Nephron progenitor cell (in vitro differentiated cells): ENCODE results near the gene BCL6.

Experiments used
- DNase-seq: peaks from one replicate; pipeline ENCODE4 v3.0.0; 2021
- H3K27ac Mint-ChIP-seq: 2 replicates; pipeline ENCODE4 v1.8.0; 2021; ENCODE audit warnings: mild to moderate bottlenecking, moderate library complexity, mixed read lengths
- H3K27me3 Mint-ChIP-seq: 2 replicates; pipeline ENCODE4 v1.8.0; 2021; ENCODE audit warnings: mild to moderate bottlenecking, low read depth, mixed read lengths; ENCODE audit not compliant: poor library complexity
- H3K36me3 Mint-ChIP-seq: 2 replicates; pipeline ENCODE4 v1.8.0; 2021; ENCODE audit warnings: low read depth, mixed read lengths
- H3K4me1 Mint-ChIP-seq: 2 replicates; pipeline ENCODE4 v1.8.0; 2021; ENCODE audit warnings: mixed read lengths
- H3K4me3 Mint-ChIP-seq: 2 replicates; pipeline ENCODE4 v1.8.0; 2021; ENCODE audit warnings: mild to moderate bottlenecking, moderate library complexity, mixed read lengths
- H3K9me3 Mint-ChIP-seq: 2 replicates; pipeline ENCODE4 v1.8.0; 2021; ENCODE audit warnings: mild to moderate bottlenecking, moderate library complexity, mixed read lengths
- TF ChIP-seq, protein P1 (sequence below): fragments of 200-600 bp; sonication (generic); IDR thresholded peaks from 2 replicates; pipeline ENCODE4 v1.5.0; 2021; ENCODE audit warnings: antibody characterized with exemption

The BCL6 gene

DNA sequence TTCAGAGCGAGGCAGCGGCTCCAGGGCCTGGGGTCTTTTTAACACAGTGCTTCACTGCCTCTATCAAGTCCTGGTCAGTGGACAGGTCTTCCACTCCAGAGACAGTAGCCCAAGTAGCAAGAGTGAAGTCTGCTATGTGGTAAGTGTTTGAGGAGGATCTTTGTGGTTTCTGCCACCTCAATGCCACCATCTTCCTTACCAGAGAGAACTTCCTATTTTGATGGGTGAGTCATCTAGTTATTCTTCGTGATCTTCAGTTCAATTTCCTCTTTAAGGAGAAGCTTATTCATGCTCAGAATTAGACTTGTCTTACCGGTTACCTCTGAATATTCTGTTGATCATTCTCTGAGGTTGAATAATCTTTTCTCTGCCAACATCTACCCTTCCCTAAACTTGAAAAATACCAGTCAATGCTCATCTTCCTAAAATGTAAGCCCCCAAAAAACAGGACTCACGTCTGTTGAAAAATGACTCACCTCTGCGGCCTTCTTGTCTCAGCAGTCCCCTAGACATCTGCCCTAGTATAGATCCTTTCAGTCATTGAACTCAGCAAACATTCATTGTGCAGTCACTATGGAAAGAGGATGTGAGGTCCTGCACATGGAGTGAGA lies 32.2 kb upstream of the BCL6 start:
- DNase-seq: no peak
- no peaks in the 10 kb centered on the region for H3K9me3 Mint-ChIP-seq
- H3K4me3 Mint-ChIP-seq: no peak overlapping the region
- TF ChIP-seq, protein P1, sequence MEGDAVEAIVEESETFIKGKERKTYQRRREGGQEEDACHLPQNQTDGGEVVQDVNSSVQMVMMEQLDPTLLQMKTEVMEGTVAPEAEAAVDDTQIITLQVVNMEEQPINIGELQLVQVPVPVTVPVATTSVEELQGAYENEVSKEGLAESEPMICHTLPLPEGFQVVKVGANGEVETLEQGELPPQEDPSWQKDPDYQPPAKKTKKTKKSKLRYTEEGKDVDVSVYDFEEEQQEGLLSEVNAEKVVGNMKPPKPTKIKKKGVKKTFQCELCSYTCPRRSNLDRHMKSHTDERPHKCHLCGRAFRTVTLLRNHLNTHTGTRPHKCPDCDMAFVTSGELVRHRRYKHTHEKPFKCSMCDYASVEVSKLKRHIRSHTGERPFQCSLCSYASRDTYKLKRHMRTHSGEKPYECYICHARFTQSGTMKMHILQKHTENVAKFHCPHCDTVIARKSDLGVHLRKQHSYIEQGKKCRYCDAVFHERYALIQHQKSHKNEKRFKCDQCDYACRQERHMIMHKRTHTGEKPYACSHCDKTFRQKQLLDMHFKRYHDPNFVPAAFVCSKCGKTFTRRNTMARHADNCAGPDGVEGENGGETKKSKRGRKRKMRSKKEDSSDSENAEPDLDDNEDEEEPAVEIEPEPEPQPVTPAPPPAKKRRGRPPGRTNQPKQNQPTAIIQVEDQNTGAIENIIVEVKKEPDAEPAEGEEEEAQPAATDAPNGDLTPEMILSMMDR: no peak
- H3K27me3 Mint-ChIP-seq: peaks cover 3% of the 10 kb centered on the region
- no peaks in the 10 kb centered on the region for H3K36me3 Mint-ChIP-seq
- H3K4me1 Mint-ChIP-seq: peaks cover 10% of the 10 kb centered on the region
- no peak overlapping the region for H3K27ac Mint-ChIP-seq

DNA sequence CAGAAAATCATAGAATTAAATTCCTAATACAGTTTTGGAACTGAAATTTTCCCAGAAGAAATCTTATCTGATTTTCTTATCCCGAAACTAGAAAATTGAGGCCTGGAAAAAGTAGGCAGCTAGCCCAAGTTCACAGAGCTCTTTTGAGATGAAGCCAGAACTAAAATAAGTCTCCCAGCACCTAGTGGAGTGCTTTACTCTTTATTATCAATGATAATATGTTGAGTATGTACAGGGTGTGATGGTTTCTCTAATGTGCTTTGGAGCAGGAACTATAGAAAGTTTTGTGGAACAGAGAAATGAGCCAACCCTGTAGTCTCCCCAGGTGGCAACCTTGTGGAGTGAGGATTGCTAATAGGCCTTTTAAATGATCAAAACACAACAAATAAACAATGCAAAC lies 30.3 kb upstream of the BCL6 start:
- Mint-ChIP-seq H3K27ac (no peak overlapping the region), H3K4me1 (no peaks in the 10 kb centered on the region), H3K9me3 (no peaks in the 10 kb centered on the region), H3K4me3 (no peak overlapping the region), H3K36me3 (no peaks in the 10 kb centered on the region), H3K27me3 (no peaks in the 10 kb centered on the region)
- no peak for DNase-seq
- TF ChIP-seq, protein P1: no peak

DNA sequence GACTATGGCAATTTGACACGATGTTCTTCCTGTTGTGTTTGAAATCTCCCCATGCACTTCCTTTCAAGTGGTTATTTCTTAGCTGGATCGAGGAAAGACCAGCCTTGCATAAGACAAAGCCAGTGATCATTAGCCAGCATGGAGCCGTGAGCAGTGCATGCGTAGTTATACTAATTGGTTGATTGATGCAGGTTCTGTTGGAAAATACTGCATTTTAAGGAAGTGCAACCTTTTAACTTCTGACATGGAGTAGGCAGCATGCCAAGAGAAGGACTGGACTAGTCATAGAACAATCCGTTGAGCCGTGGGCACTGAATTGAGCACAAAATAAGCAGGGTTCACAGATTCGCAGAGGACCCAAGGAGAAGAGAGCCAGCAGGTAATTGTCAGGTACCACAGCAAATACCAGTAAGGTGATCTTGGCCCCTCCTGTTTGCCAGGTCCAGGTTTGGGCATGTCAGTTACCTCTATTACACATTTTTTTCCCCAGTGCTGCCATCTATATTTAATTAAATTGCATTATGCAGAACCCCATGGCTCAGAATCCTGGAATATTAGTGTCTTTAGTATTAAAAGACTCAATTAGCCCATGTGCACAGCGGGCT lies 29.0 kb upstream of the BCL6 start:
- TF ChIP-seq, protein P1: no peak
- Mint-ChIP-seq H3K36me3 (no peaks in the 10 kb centered on the region), H3K27me3 (no peaks in the 10 kb centered on the region), H3K27ac (no peak overlapping the region), H3K9me3 (no peaks in the 10 kb centered on the region), H3K4me1 (no peaks in the 10 kb centered on the region), H3K4me3 (no peak overlapping the region)
- DNase-seq: no peak

DNA sequence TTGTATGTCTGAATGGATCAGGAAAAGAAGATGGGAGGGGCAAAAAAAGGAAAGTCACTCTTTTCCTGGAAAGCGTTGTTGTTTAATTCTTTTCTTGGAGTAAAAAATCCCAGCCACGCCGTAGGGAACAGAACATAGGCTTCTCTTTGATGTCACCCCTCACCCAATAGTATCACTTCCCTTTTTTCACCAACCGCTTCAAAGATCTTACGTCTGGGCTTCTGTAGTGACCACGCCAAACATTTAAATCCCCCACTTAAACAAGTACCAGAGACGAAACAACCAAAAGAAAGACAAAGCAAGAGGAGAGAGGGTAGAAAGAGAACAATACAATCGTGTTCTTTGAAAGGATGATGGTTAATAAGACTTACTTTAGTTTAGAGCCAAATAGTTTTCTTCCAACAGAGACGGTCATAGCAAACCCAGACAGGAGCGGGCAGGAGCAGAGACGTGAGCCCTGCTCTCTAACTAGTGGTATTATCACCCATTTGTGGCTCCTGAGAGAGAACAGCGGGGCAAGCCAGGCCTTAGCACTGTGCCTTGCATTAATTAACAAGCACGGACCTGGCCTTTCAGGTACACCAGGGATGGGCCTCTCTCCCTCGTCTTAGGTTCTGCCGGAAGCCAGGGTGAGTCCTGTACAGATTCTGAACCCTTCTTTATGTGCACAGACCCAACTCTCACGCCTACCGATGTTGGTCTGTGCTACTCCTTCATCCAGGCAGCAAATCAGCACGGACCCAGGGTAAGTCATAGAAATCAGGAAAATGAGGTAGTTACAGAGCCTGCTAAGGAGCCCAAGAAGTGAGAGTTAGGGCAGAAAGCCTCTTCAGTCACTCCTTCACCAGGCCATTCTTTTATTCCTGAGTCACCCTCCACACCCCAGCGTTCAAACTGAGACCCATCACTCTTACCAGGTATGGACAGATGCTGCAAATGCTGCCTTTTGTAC lies 28.2 kb upstream of the BCL6 start:
- Mint-ChIP-seq H3K27me3 (no peaks in the 10 kb centered on the region), H3K27ac (no peak overlapping the region), H3K4me3 (no peak overlapping the region), H3K4me1 (no peaks in the 10 kb centered on the region), H3K36me3 (no peaks in the 10 kb centered on the region), H3K9me3 (no peaks in the 10 kb centered on the region)
- DNase-seq: no peak
- TF ChIP-seq, protein P1: no peak

DNA sequence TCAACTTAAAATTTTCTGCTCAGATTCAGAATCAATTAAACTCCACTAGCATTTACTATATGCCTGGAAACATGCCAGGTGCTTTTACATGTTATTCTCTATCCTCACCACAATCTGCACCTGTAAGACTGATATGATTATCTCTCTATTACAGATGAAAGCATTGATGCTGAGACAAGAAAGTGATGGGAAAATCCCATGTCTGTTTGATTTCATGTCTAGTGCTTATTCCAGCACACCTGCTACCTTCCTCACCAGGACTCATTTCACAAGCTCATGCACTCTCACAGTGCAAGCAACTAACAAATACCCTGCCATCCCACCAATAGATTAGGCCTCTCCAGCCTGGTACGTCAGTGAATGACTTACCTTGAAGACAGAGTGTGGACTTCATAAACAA lies 25.0 kb upstream of the BCL6 start:
- no peak overlapping the region for H3K27ac Mint-ChIP-seq
- no peaks in the 10 kb centered on the region for H3K4me1 Mint-ChIP-seq
- H3K27me3 Mint-ChIP-seq: no peaks in the 10 kb centered on the region
- H3K36me3 Mint-ChIP-seq: no peaks in the 10 kb centered on the region
- TF ChIP-seq, protein P1: no peak
- no peak overlapping the region for H3K4me3 Mint-ChIP-seq
- DNase-seq: no peak
- no peaks in the 10 kb centered on the region for H3K9me3 Mint-ChIP-seq
